Breast epithelium (tissue), 3 donors: Measurements from ENCODE around the gene HJV.
"Not testable (repeated sequence)": the region's sequence is repeated elsewhere in the genome, so short reads cannot be mapped to it uniquely, and the experiment has no call there.

Source experiments
- CTCF ChIP-seq, 3 donors: fragments of 450-650 bp; IDR thresholded peaks; one replicate each; pipeline ENCODE4 v1.5.1; 2016 to 2017; ENCODE audit warnings: antibody characterized with exemption in 3 of 3, mild to moderate bottlenecking in 3 of 3, moderate library complexity in 3 of 3
- POLR2A ChIP-seq: fragments of 450-650 bp; IDR thresholded peaks from one replicate; pipeline ENCODE4 v1.6.1; 2016; ENCODE audit warnings: antibody characterized with exemption, mild to moderate bottlenecking, moderate library complexity
- POLR2AphosphoS5 ChIP-seq, 3 donors: sonication (generic); formaldehyde crosslinking; IDR thresholded peaks; one replicate each; pipeline ENCODE4 v1.6.1; 2017; ENCODE audit warnings: antibody characterized with exemption in 3 of 3

- TF ChIP-seq POLR2A; POLR2AphosphoS5 (IDR thresholded peaks at IDR 0.05); CTCF (IDR thresholded peaks at IDR 0.05): not testable (repeated sequence)
These were observed 27.1 kb upstream of the HJV start for GRCh38 chr1:146048514-146049115.
